HUDEP-2 (cell line): ENCODE data around the gene GEMIN2.
"Not testable (repeated sequence)": the region's sequence is repeated elsewhere in the genome, so short reads cannot be mapped to it uniquely, and the experiment has no call there.

ENCODE experiments used
- DNase-seq, 76 experiments: peaks; one replicate each; lab custom pipeline; 2025; ENCODE audit not compliant: unreplicated experiment in 76 of 76; lab: John Stamatoyannopoulos, UW

GEMIN2 gene

GRCh38 chr14:39114073-39114838 lies at the start of gene GEMIN2:
Gene GEMIN2, plus strand, starts transcription at chr14:39114323. Its CDS starts 16 bp downstream, at chr14:39114339.
- peak in 75 of 76 experiments; percentile 17 to 93 (median 85) for DNase-seq

- DNase-seq = not testable (repeated sequence)
These were observed 44.8 kb upstream of the GEMIN2 start for GRCh38 chr14:39069169-39069805.

GRCh38 chr14:39069923-39070322 lies 44.2 kb upstream of the GEMIN2 start:
- DNase-seq = no peak

GRCh38 chr14:39071096-39071495 lies 43.0 kb upstream of the GEMIN2 start:
- no peak for DNase-seq

GRCh38 chr14:39080886-39081285 lies 33.2 kb upstream of the GEMIN2 start:
- DNase-seq = no peak

- no peak for DNase-seq
These were observed 31.0 kb upstream of the GEMIN2 start for GRCh38 chr14:39083127-39083526.

GRCh38 chr14:39085933-39086332 lies 28.2 kb upstream of the GEMIN2 start:
- no peak for DNase-seq

- no peak for DNase-seq
These were observed 26.6 kb upstream of the GEMIN2 start for GRCh38 chr14:39087493-39087892.

- no peak for DNase-seq
These were observed 23.5 kb upstream of the GEMIN2 start for GRCh38 chr14:39090548-39091111.

- no peak for DNase-seq
These were observed 22.4 kb upstream of the GEMIN2 start for GRCh38 chr14:39091716-39092115.

- DNase-seq = no peak
These were observed 19.6 kb upstream of the GEMIN2 start for GRCh38 chr14:39094515-39094914.

- DNase-seq = no peak
These were observed 17.0 kb upstream of the GEMIN2 start for GRCh38 chr14:39097159-39097558.

GRCh38 chr14:39099215-39099614 lies 14.9 kb upstream of the GEMIN2 start:
- not testable (repeated sequence) for DNase-seq

- DNase-seq = no peak
These were observed 14.4 kb upstream of the GEMIN2 start for GRCh38 chr14:39099748-39100147.

GRCh38 chr14:39102265-39102968 lies 11.7 kb upstream of the GEMIN2 start:
- DNase-seq = peak in 2 of 76 experiments; percentile 8 to 11

GRCh38 chr14:39102969-39103957 lies 10.9 kb upstream of the GEMIN2 start, which contains the start of gene SEC23A:
Gene SEC23A, minus strand, starts transcription at chr14:39103235. Its CDS starts 7,117 bp downstream, at chr14:39096118.
- DNase-seq = peak in 62 of 76 experiments; percentile 11 to 77 (median 54)

- not testable (repeated sequence) for DNase-seq
These were observed 9.9 kb upstream of the GEMIN2 start for GRCh38 chr14:39104078-39104801.

- DNase-seq = peak in 11 of 76 experiments; percentile 6 to 40 (median 21)
These were observed 6.5 kb upstream of the GEMIN2 start for GRCh38 chr14:39107591-39107996.

GRCh38 chr14:39108791-39109190 lies 5.3 kb upstream of the GEMIN2 start:
- DNase-seq = no peak
